Gastrocnemius medialis (tissue), 4 donors: Measurements from ENCODE around the gene PRKN.

Source experiments
- POLR2A ChIP-seq, 2 donors: fragments of 450-650 bp; IDR thresholded peaks; one replicate each; pipeline ENCODE4 v1.6.1; 2017; ENCODE audit warnings: antibody characterized with exemption in 2 of 2, mild to moderate bottlenecking in 2 of 2, moderate library complexity in 2 of 2
- TF ChIP-seq, protein P1 (sequence below), 5 experiments: fragments of 450-650 bp in 3 of 5; fragments of 200-600 bp in 2 of 5; sonication (generic) in 2 of 5; IDR thresholded peaks in 4 of 5; conservative IDR thresholded peaks in 1 of 5; 1 replicate in 4 of 5; 2 replicates in 1 of 5; pipeline ENCODE4 v1.5.1; 2016 to 2019; ENCODE audit warnings: antibody characterized with exemption in 5 of 5, mild to moderate bottlenecking in 3 of 5, moderate library complexity in 3 of 5

DNA sequence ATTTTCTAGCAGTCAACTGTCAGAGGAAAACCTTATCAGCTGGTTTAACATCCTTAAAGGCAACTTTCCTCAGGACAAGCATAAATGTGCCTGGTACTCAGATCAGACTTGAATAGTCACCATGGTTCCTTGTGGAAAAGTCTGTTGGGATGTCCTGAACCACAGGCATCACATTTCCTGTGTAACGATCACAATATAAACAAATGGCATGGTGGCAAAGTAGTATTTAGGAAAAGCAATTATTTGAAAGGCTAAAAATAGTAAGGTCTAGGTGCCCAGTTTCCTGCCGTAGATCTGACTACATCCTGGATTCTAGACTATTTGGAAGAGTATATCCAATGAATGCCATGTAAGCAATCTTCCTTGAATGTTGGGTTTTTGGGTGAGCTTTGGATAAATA, 1181.8 kb downstream of the PRKN start:
- TF ChIP-seq POLR2A (IDR thresholded peaks at IDR 0.05), result no peak
- TF ChIP-seq, protein P1, sequence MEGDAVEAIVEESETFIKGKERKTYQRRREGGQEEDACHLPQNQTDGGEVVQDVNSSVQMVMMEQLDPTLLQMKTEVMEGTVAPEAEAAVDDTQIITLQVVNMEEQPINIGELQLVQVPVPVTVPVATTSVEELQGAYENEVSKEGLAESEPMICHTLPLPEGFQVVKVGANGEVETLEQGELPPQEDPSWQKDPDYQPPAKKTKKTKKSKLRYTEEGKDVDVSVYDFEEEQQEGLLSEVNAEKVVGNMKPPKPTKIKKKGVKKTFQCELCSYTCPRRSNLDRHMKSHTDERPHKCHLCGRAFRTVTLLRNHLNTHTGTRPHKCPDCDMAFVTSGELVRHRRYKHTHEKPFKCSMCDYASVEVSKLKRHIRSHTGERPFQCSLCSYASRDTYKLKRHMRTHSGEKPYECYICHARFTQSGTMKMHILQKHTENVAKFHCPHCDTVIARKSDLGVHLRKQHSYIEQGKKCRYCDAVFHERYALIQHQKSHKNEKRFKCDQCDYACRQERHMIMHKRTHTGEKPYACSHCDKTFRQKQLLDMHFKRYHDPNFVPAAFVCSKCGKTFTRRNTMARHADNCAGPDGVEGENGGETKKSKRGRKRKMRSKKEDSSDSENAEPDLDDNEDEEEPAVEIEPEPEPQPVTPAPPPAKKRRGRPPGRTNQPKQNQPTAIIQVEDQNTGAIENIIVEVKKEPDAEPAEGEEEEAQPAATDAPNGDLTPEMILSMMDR (IDR thresholded peaks at IDR 0.05 in 4 of 5, conservative IDR thresholded peaks at IDR 0.05 in 1 of 5), result no peak
